Measurements from ENCODE around the gene FBXW4.

The FBXW4 gene

DNA sequence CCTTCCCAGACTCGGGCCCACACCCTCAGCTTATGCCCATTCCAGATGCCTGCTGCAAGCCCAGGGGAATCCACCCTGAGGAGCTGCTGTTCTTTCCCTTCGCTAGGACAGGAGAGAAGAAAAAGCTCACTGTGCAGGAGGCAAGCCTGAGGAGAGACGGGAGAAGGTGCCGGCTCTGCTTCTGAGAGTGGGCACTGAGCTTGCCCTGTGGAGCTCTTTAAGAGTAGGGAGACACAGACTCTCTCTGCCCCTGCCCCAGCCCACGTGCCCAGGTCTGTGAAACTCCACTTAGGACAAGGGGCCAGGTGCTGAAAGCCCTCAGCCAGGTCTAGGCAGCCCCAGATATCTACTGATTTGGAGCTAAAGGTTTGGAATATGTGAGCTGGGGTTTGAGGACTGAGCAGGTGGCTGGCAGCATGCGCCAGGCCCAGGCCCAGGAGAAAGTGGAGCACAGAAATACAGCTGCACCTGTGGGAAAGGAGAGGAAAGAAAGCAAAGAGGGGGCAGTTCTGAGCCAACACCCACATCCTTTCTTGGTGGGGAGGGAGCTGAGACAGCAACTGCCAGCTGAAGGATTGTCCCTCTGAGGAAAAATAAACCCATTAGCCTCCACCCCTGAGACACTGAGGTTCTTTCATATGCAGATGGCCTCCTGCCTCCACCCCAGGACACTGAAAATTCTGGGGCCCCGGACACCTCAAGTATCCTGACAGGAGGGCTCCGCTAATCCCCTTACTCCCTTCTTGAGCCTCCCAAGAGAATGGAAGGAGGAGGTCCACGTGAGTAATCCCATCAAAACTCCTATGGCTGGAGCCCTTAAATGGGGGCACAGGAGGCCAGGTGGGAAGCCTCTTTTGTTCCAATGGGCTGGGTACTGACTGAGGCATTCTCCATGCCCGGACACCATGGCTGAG, 114.2 kb downstream of the FBXW4 start:
- no peak overlapping the region for H3K4me3 ChIP-seq (ENCODE audit: low read depth, low read length)
- no peaks in the 10 kb centered on the region for H3K4me1 ChIP-seq (ENCODE audit: control insufficient read depth, insufficient read depth, low read length)
- no peaks in the 10 kb centered on the region for H3K9me3 ChIP-seq (ENCODE audit: control insufficient read depth, insufficient read depth, low read depth, low read length)
- ChIA-PET CTCF (interaction anchor here (0.6 to 1.0 kb wide), 4 partner anchors 202 to 426 kb away, joined by 3 to 5 read pairs (median 4); no protein-coding TSS in a partner anchor), POLR2A (interaction anchor here (0.7 kb wide), 1 partner anchor 293 kb away, joined by 3 read pairs; no protein-coding TSS in a partner anchor)
- H3K36me3 ChIP-seq (ENCODE audit: control insufficient read depth in 2 of 2, insufficient read depth in 1 of 2, low read length in 2 of 2): peaks cover 4 to 77% of the 10 kb centered on the region in 2 experiments; a peak in 2 of 3 replicates
- no peak overlapping the region for H3K27ac ChIP-seq (ENCODE audit: extremely low read depth, low read depth, low read length)
- TF ChIP-seq ZNF155 (tag by site-specific recombination; IDR thresholded peaks at IDR 0.05) (no peak), ZNF121 (tag by site-specific recombination; IDR thresholded peaks at IDR 0.05) (no peak), ZNF16 (tag by site-specific recombination; IDR thresholded peaks at IDR 0.05; ENCODE audit: low read depth) (no peak), MZF1 (tag by site-specific recombination; IDR thresholded peaks at IDR 0.05; ENCODE audit: borderline replicate concordance) (no peak)
- TF ChIP-seq, protein P1, sequence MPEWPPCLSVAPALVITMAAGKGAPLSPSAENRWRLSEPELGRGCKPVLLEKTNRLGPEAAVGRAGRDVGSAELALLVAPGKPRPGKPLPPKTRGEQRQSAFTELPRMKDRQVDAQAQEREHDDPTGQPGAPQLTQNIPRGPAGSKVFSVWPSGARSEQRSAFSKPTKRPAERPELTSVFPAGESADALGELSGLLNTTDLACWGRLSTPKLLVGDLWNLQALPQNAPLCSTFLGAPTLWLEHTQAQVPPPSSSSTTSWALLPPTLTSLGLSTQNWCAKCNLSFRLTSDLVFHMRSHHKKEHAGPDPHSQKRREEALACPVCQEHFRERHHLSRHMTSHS (tag by site-specific recombination; IDR thresholded peaks at IDR 0.05): no peak
- TF ChIP-seq, protein P2, sequence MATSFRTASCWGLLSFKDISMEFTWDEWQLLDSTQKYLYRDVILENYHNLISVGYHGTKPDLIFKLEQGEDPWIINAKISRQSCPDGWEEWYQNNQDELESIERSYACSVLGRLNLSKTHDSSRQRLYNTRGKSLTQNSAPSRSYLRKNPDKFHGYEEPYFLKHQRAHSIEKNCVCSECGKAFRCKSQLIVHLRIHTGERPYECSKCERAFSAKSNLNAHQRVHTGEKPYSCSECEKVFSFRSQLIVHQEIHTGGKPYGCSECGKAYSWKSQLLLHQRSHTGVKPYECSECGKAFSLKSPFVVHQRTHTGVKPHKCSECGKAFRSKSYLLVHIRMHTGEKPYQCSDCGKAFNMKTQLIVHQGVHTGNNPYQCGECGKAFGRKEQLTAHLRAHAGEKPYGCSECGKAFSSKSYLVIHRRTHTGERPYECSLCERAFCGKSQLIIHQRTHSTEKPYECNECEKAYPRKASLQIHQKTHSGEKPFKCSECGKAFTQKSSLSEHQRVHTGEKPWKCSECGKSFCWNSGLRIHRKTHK (tag by site-specific recombination; IDR thresholded peaks at IDR 0.05): no peak

DNA sequence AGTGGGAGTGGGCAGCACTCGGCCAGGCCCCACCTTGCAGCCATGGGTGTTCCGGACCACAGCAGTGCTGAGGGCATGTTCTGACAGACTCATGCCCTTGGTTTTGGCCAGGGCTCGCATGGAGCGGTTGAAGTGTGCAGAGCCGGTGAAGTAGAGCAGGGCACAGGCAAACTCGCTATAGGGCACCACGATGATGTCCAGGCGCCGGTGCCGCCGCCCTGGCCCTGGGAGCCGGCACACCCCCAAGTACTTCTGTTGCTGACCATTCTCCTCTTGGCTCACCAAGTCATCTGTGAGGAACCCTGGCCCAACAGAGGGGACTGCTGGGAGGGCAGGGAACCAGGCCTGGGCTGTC, 115.5 kb downstream of the FBXW4 start:
- ChIA-PET POLR2A (no interaction called here), CTCF (interaction anchor here (0.6 kb wide), 1 partner anchor 271 kb away, joined by 3 read pairs; no protein-coding TSS in a partner anchor)
- Histone ChIP-seq H3K4me1 (ENCODE audit: control insufficient read depth, insufficient read depth, low read length) (no peaks in the 10 kb centered on the region), H3K36me3 (ENCODE audit: control insufficient read depth in 2 of 2, insufficient read depth in 1 of 2, low read length in 2 of 2) (peaks cover 4 to 65% of the 10 kb centered on the region in 2 experiments; a peak in 2 of 3 replicates), H3K9me3 (ENCODE audit: control insufficient read depth, insufficient read depth, low read depth, low read length) (no peaks in the 10 kb centered on the region), H3K4me3 (ENCODE audit: low read depth, low read length) (no peak overlapping the region), H3K27ac (ENCODE audit: extremely low read depth, low read depth, low read length) (no peak overlapping the region)
- peak; percentile 77 for TF ChIP-seq ZNF600 (tag by site-specific recombination; IDR thresholded peaks at IDR 0.05)
- no peak for TF ChIP-seq KLF8 (tag by site-specific recombination; IDR thresholded peaks at IDR 0.05)

DNA sequence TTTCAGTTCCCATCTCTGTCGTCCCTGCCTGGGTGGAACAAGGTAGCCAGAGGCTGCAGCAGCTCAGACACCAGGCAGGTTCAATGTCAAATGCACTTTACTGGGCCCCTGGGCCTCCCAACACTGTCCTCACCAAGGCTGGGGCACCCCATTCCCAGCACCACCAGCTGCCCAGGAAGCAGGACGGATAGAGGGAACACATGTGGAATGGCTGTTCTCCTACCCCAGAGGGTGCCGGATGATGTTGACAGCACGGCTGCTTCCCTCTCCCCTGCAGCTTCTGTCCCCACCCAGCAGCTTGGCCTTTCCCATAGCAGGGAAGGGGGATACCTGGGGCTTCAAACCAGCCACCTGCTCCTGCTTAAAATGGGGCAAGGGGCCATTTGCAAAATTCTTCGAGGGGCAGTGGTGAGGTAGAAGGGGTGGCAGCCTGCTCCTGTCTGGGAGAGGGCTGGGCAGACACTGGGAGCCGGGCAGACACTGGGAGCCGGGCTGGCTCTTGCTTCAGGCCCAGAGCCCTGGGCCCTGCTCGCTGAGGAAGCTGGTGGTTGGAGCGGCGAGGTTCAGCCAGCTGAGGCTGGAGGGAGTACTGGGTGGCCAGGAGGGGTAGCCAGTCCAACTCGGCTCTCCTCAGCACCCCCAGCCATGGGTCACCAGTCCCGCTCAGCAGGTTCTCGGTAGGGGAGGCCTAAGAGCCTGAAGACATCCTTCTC, 116.0 kb downstream of the FBXW4 start:
- peaks cover 4 to 60% of the 10 kb centered on the region in 2 experiments; a peak in 2 of 3 replicates for H3K36me3 ChIP-seq (ENCODE audit: control insufficient read depth in 2 of 2, insufficient read depth in 1 of 2, low read length in 2 of 2)
- no peak overlapping the region for H3K27ac ChIP-seq (ENCODE audit: extremely low read depth, low read depth, low read length)
- POLR2A ChIA-PET: interaction anchor here (0.8 kb wide), 1 partner anchor 9 kb away, joined by 3 read pairs; the partner anchor contains the start of genes DPCD and POLL
- H3K4me1 ChIP-seq (ENCODE audit: control insufficient read depth, insufficient read depth, low read length): no peaks in the 10 kb centered on the region
- H3K9me3 ChIP-seq (ENCODE audit: control insufficient read depth, insufficient read depth, low read depth, low read length): no peaks in the 10 kb centered on the region
- no peak overlapping the region for H3K4me3 ChIP-seq (ENCODE audit: low read depth, low read length)
- no peak for TF ChIP-seq ZNF274 (IDR thresholded peaks at IDR 0.05; ENCODE audit: low read length)
- TF ChIP-seq ZNF274 (tag by site-specific recombination; IDR thresholded peaks at IDR 0.05; ENCODE audit: borderline replicate concordance): no peak
- no peak for TF ChIP-seq ZNF394 (tag by site-specific recombination; IDR thresholded peaks at IDR 0.05; ENCODE audit: borderline replicate concordance)
- TF ChIP-seq, protein P3, sequence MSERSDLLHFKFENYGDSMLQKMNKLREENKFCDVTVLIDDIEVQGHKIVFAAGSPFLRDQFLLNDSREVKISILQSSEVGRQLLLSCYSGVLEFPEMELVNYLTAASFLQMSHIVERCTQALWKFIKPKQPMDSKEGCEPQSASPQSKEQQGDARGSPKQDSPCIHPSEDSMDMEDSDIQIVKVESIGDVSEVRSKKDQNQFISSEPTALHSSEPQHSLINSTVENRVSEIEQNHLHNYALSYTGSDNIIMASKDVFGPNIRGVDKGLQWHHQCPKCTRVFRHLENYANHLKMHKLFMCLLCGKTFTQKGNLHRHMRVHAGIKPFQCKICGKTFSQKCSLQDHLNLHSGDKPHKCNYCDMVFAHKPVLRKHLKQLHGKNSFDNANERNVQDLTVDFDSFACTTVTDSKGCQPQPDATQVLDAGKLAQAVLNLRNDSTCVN (tag by site-specific recombination; optimal IDR thresholded peaks at IDR 0.05): no peak
- TF ChIP-seq, protein P4, sequence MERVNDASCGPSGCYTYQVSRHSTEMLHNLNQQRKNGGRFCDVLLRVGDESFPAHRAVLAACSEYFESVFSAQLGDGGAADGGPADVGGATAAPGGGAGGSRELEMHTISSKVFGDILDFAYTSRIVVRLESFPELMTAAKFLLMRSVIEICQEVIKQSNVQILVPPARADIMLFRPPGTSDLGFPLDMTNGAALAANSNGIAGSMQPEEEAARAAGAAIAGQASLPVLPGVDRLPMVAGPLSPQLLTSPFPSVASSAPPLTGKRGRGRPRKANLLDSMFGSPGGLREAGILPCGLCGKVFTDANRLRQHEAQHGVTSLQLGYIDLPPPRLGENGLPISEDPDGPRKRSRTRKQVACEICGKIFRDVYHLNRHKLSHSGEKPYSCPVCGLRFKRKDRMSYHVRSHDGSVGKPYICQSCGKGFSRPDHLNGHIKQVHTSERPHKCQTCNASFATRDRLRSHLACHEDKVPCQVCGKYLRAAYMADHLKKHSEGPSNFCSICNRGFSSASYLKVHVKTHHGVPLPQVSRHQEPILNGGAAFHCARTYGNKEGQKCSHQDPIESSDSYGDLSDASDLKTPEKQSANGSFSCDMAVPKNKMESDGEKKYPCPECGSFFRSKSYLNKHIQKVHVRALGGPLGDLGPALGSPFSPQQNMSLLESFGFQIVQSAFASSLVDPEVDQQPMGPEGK (tag by site-specific recombination; IDR thresholded peaks at IDR 0.05): no peak
- no peak for TF ChIP-seq ZNF561 (tag by site-specific recombination; IDR thresholded peaks at IDR 0.05; ENCODE audit: borderline replicate concordance)
- TF ChIP-seq ZNF354C (tag by site-specific recombination; IDR thresholded peaks at IDR 0.05; ENCODE audit: borderline replicate concordance, low read depth): no peak
- no peak for TF ChIP-seq ZNF596 (tag by site-specific recombination; IDR thresholded peaks at IDR 0.05)
- TF ChIP-seq ZNF600 (tag by site-specific recombination; IDR thresholded peaks at IDR 0.05): no peak
- CTCF ChIA-PET: interaction anchor here (0.6 kb wide), 1 partner anchor 22 kb away, joined by 4 read pairs; no protein-coding TSS in a partner anchor
